ENCODE measurements around the gene BNIP1.

The BNIP1 gene

GRCh38 chr5:173172166-173172565, 27.8 kb downstream of the BNIP1 start:
- no peak overlapping the region for H2BK15ac ChIP-seq (ENCODE audit: low read depth, poor library complexity, severe bottlenecking)
- no peak overlapping the region for H2BK5ac ChIP-seq (ENCODE audit: low read depth, low read length, poor library complexity, severe bottlenecking)
- no peak overlapping the region for H3K23ac ChIP-seq (ENCODE audit: low read length in 2 of 2)
- H3K27me3 ChIP-seq (ENCODE audit: control insufficient read depth in 1 of 2, insufficient read depth in 1 of 2, low read length in 2 of 2): peaks cover 7 to 28% of the 10 kb centered on the region in 2 experiments
- H2BK120ac ChIP-seq (ENCODE audit: low read depth, low read length): no peak overlapping the region
- no peak overlapping the region for H4K91ac ChIP-seq (ENCODE audit: low read length)
- no peak overlapping the region for H3K4me3 ChIP-seq (ENCODE audit: insufficient read depth in 1 of 2, low read depth in 1 of 2, low read length in 2 of 2)
- no peak overlapping the region for H4K8ac ChIP-seq (ENCODE audit: low read length)
- H2AFZ ChIP-seq (ENCODE audit: low read depth, low read length): no peak overlapping the region
- DNase-seq: no peak
- H3K4me1 ChIP-seq (ENCODE audit: control insufficient read depth, insufficient read depth, low read depth, low read length): no peaks in the 10 kb centered on the region
- no peak overlapping the region for H3K4me2 ChIP-seq (ENCODE audit: low read length, poor library complexity, severe bottlenecking)
- H3K36me3 ChIP-seq (ENCODE audit: control insufficient read depth in 1 of 2, insufficient read depth in 2 of 2, low read depth in 1 of 2, low read length in 2 of 2): no peaks in the 10 kb centered on the region
- H3K14ac ChIP-seq (ENCODE audit: low read length in 2 of 2): no peak overlapping the region
- 77% methylated on average over 5 of the region's 8 CpGs for WGBS
- no peak overlapping the region for H3K9ac ChIP-seq (ENCODE audit: low read length)
- no peak overlapping the region for H3K27ac ChIP-seq (ENCODE audit: low read length, poor library complexity, severe bottlenecking)
- no peak overlapping the region for H3K18ac ChIP-seq (ENCODE audit: low read depth in 1 of 2, low read length in 2 of 2)
- no peak overlapping the region for H3K4ac ChIP-seq (ENCODE audit: low read depth in 1 of 2, low read length in 2 of 2)
- H2BK12ac ChIP-seq (ENCODE audit: low read length in 2 of 2): no peak overlapping the region
- H3K9me3 ChIP-seq (ENCODE audit: control insufficient read depth, low read length): no peaks in the 10 kb centered on the region
- H2AK5ac ChIP-seq (ENCODE audit: low read length, severe bottlenecking): no peak overlapping the region
- no peaks in the 10 kb centered on the region for H3K79me1 ChIP-seq (replicated peaks; ENCODE audit: low read length, poor library complexity, severe bottlenecking)

- Histone ChIP-seq H3K27me3 (ENCODE audit: control insufficient read depth in 1 of 2, insufficient read depth in 1 of 2, low read length in 2 of 2) (peaks cover 17 to 27% of the 10 kb centered on the region in 2 experiments), H3K36me3 (ENCODE audit: control insufficient read depth in 1 of 2, insufficient read depth in 2 of 2, low read depth in 1 of 2, low read length in 2 of 2) (no peaks in the 10 kb centered on the region), H2BK15ac (ENCODE audit: low read depth, poor library complexity, severe bottlenecking) (no peak overlapping the region), H3K79me1 (replicated peaks; ENCODE audit: low read length, poor library complexity, severe bottlenecking) (no peaks in the 10 kb centered on the region), H4K91ac (ENCODE audit: low read length) (no peak overlapping the region), H2BK5ac (ENCODE audit: low read depth, low read length, poor library complexity, severe bottlenecking) (no peak overlapping the region), H3K4me3 (ENCODE audit: insufficient read depth in 1 of 2, low read depth in 1 of 2, low read length in 2 of 2) (no peak overlapping the region), H3K27ac (ENCODE audit: low read length, poor library complexity, severe bottlenecking) (no peak overlapping the region), H3K9me3 (ENCODE audit: control insufficient read depth, low read length) (peaks cover 13% of the 10 kb centered on the region), H3K23ac (ENCODE audit: low read length in 2 of 2) (no peak overlapping the region), H2AK5ac (ENCODE audit: low read length, severe bottlenecking) (no peak overlapping the region), H2BK120ac (ENCODE audit: low read depth, low read length) (no peak overlapping the region), H3K4me2 (ENCODE audit: low read length, poor library complexity, severe bottlenecking) (no peak overlapping the region), H3K14ac (ENCODE audit: low read length in 2 of 2) (no peak overlapping the region), H3K4me1 (ENCODE audit: control insufficient read depth, insufficient read depth, low read depth, low read length) (no peaks in the 10 kb centered on the region), H3K18ac (ENCODE audit: low read depth in 1 of 2, low read length in 2 of 2) (no peak overlapping the region), H2BK12ac (ENCODE audit: low read length in 2 of 2) (no peak overlapping the region), H3K9ac (ENCODE audit: low read length) (no peak overlapping the region), H3K4ac (ENCODE audit: low read depth in 1 of 2, low read length in 2 of 2) (no peak overlapping the region), H2AFZ (ENCODE audit: low read depth, low read length) (no peak overlapping the region), H4K8ac (ENCODE audit: low read length) (no peak overlapping the region)
- DNase-seq: no peak
- WGBS: 55% methylated on average over 3 of the region's 4 CpGs
These were observed 31.2 kb downstream of the BNIP1 start for GRCh38 chr5:173175523-173175922.

GRCh38 chr5:173178369-173178910, 34.1 kb downstream of the BNIP1 start:
- no peak for DNase-seq
- Histone ChIP-seq H3K36me3 (ENCODE audit: control insufficient read depth in 1 of 2, insufficient read depth in 2 of 2, low read depth in 1 of 2, low read length in 2 of 2) (no peaks in the 10 kb centered on the region), H2AK5ac (ENCODE audit: low read length, severe bottlenecking) (no peak overlapping the region), H2BK120ac (ENCODE audit: low read depth, low read length) (no peak overlapping the region), H3K23ac (ENCODE audit: low read length in 2 of 2) (no peak overlapping the region), H3K4me3 (ENCODE audit: insufficient read depth in 1 of 2, low read depth in 1 of 2, low read length in 2 of 2) (no peak overlapping the region), H3K4ac (ENCODE audit: low read depth in 1 of 2, low read length in 2 of 2) (no peak overlapping the region), H3K14ac (ENCODE audit: low read length in 2 of 2) (no peak overlapping the region), H3K27me3 (ENCODE audit: control insufficient read depth in 1 of 2, insufficient read depth in 1 of 2, low read length in 2 of 2) (peaks cover 17 to 30% of the 10 kb centered on the region in 2 experiments), H3K4me1 (ENCODE audit: control insufficient read depth, insufficient read depth, low read depth, low read length) (no peaks in the 10 kb centered on the region), H3K79me1 (replicated peaks; ENCODE audit: low read length, poor library complexity, severe bottlenecking) (no peaks in the 10 kb centered on the region), H3K4me2 (ENCODE audit: low read length, poor library complexity, severe bottlenecking) (no peak overlapping the region), H3K18ac (ENCODE audit: low read depth in 1 of 2, low read length in 2 of 2) (no peak overlapping the region), H3K9ac (ENCODE audit: low read length) (no peak overlapping the region), H2BK5ac (ENCODE audit: low read depth, low read length, poor library complexity, severe bottlenecking) (no peak overlapping the region), H3K9me3 (ENCODE audit: control insufficient read depth, low read length) (peaks cover 29% of the 10 kb centered on the region), H3K27ac (ENCODE audit: low read length, poor library complexity, severe bottlenecking) (no peak overlapping the region), H2BK12ac (ENCODE audit: low read length in 2 of 2) (no peak overlapping the region), H4K8ac (ENCODE audit: low read length) (no peak overlapping the region), H2BK15ac (ENCODE audit: low read depth, poor library complexity, severe bottlenecking) (no peak overlapping the region), H2AFZ (ENCODE audit: low read depth, low read length) (no peak overlapping the region), H4K91ac (ENCODE audit: low read length) (no peak overlapping the region)
- WGBS: 83% methylated on average over 10 of the region's 12 CpGs

GRCh38 chr5:173180331-173180730, 36.0 kb downstream of the BNIP1 start:
- Histone ChIP-seq H3K4me1 (ENCODE audit: control insufficient read depth, insufficient read depth, low read depth, low read length) (no peaks in the 10 kb centered on the region), H2AK5ac (ENCODE audit: low read length, severe bottlenecking) (no peak overlapping the region), H2BK15ac (ENCODE audit: low read depth, poor library complexity, severe bottlenecking) (no peak overlapping the region), H4K91ac (ENCODE audit: low read length) (no peak overlapping the region), H3K23ac (ENCODE audit: low read length in 2 of 2) (no peak overlapping the region), H4K8ac (ENCODE audit: low read length) (no peak overlapping the region), H3K79me1 (replicated peaks; ENCODE audit: low read length, poor library complexity, severe bottlenecking) (no peaks in the 10 kb centered on the region), H3K27ac (ENCODE audit: low read length, poor library complexity, severe bottlenecking) (no peak overlapping the region), H2BK120ac (ENCODE audit: low read depth, low read length) (no peak overlapping the region), H3K27me3 (ENCODE audit: control insufficient read depth in 1 of 2, insufficient read depth in 1 of 2, low read length in 2 of 2) (peaks cover 13 to 25% of the 10 kb centered on the region in 2 experiments), H3K4me2 (ENCODE audit: low read length, poor library complexity, severe bottlenecking) (no peak overlapping the region), H2BK5ac (ENCODE audit: low read depth, low read length, poor library complexity, severe bottlenecking) (no peak overlapping the region), H3K9ac (ENCODE audit: low read length) (no peak overlapping the region), H2BK12ac (ENCODE audit: low read length in 2 of 2) (no peak overlapping the region), H3K4ac (ENCODE audit: low read depth in 1 of 2, low read length in 2 of 2) (no peak overlapping the region), H3K18ac (ENCODE audit: low read depth in 1 of 2, low read length in 2 of 2) (no peak overlapping the region), H3K9me3 (ENCODE audit: control insufficient read depth, low read length) (peaks cover 29% of the 10 kb centered on the region), H2AFZ (ENCODE audit: low read depth, low read length) (no peak overlapping the region), H3K4me3 (ENCODE audit: insufficient read depth in 1 of 2, low read depth in 1 of 2, low read length in 2 of 2) (no peak overlapping the region), H3K14ac (ENCODE audit: low read length in 2 of 2) (no peak overlapping the region), H3K36me3 (ENCODE audit: control insufficient read depth in 1 of 2, insufficient read depth in 2 of 2, low read depth in 1 of 2, low read length in 2 of 2) (no peaks in the 10 kb centered on the region)
- no peak for DNase-seq
- 87% methylated on average over 2 of the region's 2 CpGs for WGBS
